Transverse colon (tissue), 4 donors: Measurements from ENCODE around the gene SMARCD3. TPM values are rescaled to one million over a fixed set of nuclear protein-coding genes. Genes with fewer than 3 reads are reported as not detected.

ENCODE experiments used
- DNase-seq: peaks from one replicate; pipeline ENCODE4 v3.0.0-alpha.2; 2019
- H3K27ac ChIP-seq, 4 donors: fragments of 200-600 bp; sonication (generic); 2 replicates each; pipeline ENCODE4 v1.5.1; 2016 to 2018; ENCODE audit warnings: inconsistent platforms in 4 of 4
- H3K27me3 ChIP-seq: fragments of 200-600 bp; sonication (generic); 2 replicates; pipeline ENCODE4 v1.5.1; 2017; ENCODE audit warnings: inconsistent platforms
- H3K36me3 ChIP-seq, 4 donors: fragments of 200-600 bp; sonication (generic); 2 replicates each; pipeline ENCODE4 v1.5.1; 2017 to 2019; ENCODE audit warnings: inconsistent platforms in 4 of 4
- H3K4me1 ChIP-seq, 4 donors: fragments of 200-600 bp; sonication (generic); 2 replicates each; pipeline ENCODE4 v1.5.1; 2017 to 2020; ENCODE audit warnings: inconsistent platforms in 4 of 4
- H3K4me3 ChIP-seq, 4 donors: fragments of 200-600 bp; sonication (generic); 1 replicate in 1 of 4; 2 replicates in 3 of 4; pipeline versions ENCODE4 v1.5.1 to v1.6.1; 2017 to 2019; ENCODE audit warnings: inconsistent platforms in 4 of 4
- H3K9me3 ChIP-seq, 2 donors: fragments of 200-600 bp; sonication (generic); 2 replicates each; pipeline ENCODE4 v1.5.1; 2017 to 2019; ENCODE audit warnings: inconsistent platforms in 2 of 2
- EP300 ChIP-seq: sonication (generic); formaldehyde crosslinking; IDR thresholded peaks from one replicate; pipeline ENCODE4 v1.6.1; 2017; ENCODE audit warnings: antibody characterized with exemption, low read depth
- POLR2A ChIP-seq: fragments of 450-650 bp; IDR thresholded peaks from one replicate; pipeline ENCODE4 v1.6.1; 2016; ENCODE audit warnings: antibody characterized with exemption, mild to moderate bottlenecking, moderate library complexity
- POLR2AphosphoS5 ChIP-seq, 3 donors: sonication (generic); formaldehyde crosslinking; IDR thresholded peaks; one replicate each; pipeline ENCODE4 v1.6.1; 2016; ENCODE audit warnings: antibody characterized with exemption in 3 of 3
- WGBS, 2 donors: methylation state at CpG; one replicate each; pipeline ENCODE4 v1.1.5; 2018; ENCODE audit warnings: low coverage in 1 of 2; 5-methylcytosine and 5-hydroxymethylcytosine counted together
- in situ Hi-C, 4 donors: fragments of 200-750 bp; cut with MboI; loops; one replicate each; pipeline versions ENCODE4 v1.15.0 to v1.15.1; 2017; ENCODE audit warnings: low sequenced_read_pairs in 3 of 4, low pct_ligation_motif_present in 1 of 4, low pct_unique_long_range_greater_than_20kb in 1 of 4
- intact Hi-C: fragments of 100-400 bp; cut with DNase I; formaldehyde crosslinking; loops from one replicate; pipeline ENCODE4 v1.15.1; 2023; ENCODE audit warnings: low total_unique reads
- total RNA-seq, 4 donors: library from RNA; depleted of rRNA; stranded (reverse); fragments of >200 nt; gene quantifications; one replicate each; pipeline ENCODE4 v1.1.0, GENCODE V29; 2016
- TF ChIP-seq, protein P1 (sequence below), 5 experiments: fragments of 200-600 bp in 3 of 5; fragments of 450-650 bp in 2 of 5; sonication (generic) in 3 of 5; IDR thresholded peaks; 1 replicate in 2 of 5; 2 replicates in 3 of 5; pipeline ENCODE4 v1.5.1; 2016 to 2017; ENCODE audit warnings: antibody characterized with exemption in 5 of 5, inconsistent platforms in 3 of 5, mild to moderate bottlenecking in 2 of 5, moderate library complexity in 1 of 5

Gene SMARCD3
- total RNA-seq, 4 donors from 2014 or later = 6.6 to 19.1 (median 9.9) TPM

DNA sequence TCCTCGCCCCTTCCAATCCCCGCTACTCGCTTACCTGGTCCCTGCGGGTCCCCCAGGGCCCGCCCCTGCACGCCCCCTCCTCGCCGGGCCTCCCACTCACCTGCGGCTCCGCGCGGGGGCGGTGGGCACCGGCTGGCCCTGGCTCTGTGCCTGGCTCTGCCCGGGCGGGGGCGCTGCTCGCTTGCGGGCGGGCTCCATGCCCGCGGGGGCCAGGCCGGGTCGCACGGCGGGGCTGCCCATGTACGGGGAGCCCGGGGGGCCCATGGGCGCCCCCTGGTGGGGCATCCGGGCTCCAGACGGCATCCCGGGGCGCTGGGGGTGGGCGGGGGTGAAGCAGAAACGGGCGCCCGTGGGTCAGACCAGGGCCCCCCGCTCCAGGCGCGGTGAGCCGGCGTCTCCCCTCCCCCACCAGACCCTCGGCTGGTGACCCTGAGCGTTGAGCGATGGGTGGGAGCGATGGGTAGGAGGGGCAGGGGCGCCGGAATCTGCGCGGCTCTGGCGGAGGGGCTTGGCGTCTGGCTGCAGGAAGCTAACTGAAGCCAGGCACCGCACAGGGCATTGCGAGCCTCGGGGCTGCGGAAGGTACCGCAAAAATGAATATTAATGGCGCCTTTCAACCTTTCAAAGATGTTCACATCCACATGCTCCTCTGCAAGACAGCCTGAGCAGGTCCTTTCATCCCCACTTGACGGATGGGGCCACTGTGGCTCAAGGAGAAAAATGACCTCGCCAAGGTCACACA lies 3.0 kb downstream of the SMARCD3 start:
- Histone ChIP-seq H3K27ac (peak overlapping the region in 3 of 4 donors; percentile 30 to 96 (median 91)), H3K4me1 (peaks cover 21 to 64% (median 53%) of the 10 kb centered on the region in 4 donors), H3K4me3 (peak overlapping the region; percentile 15 to 40 (median 24)), H3K36me3 (no peaks in the 10 kb centered on the region), H3K9me3 (no peaks in the 10 kb centered on the region), H3K27me3 (peaks cover 61% of the 10 kb centered on the region)
- TF ChIP-seq POLR2AphosphoS5 (IDR thresholded peaks at IDR 0.05) = no peak
- no peak for TF ChIP-seq POLR2A
- TF ChIP-seq EP300 = no peak
- TF ChIP-seq, protein P1, sequence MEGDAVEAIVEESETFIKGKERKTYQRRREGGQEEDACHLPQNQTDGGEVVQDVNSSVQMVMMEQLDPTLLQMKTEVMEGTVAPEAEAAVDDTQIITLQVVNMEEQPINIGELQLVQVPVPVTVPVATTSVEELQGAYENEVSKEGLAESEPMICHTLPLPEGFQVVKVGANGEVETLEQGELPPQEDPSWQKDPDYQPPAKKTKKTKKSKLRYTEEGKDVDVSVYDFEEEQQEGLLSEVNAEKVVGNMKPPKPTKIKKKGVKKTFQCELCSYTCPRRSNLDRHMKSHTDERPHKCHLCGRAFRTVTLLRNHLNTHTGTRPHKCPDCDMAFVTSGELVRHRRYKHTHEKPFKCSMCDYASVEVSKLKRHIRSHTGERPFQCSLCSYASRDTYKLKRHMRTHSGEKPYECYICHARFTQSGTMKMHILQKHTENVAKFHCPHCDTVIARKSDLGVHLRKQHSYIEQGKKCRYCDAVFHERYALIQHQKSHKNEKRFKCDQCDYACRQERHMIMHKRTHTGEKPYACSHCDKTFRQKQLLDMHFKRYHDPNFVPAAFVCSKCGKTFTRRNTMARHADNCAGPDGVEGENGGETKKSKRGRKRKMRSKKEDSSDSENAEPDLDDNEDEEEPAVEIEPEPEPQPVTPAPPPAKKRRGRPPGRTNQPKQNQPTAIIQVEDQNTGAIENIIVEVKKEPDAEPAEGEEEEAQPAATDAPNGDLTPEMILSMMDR (IDR thresholded peaks at IDR 0.05) = peak in 4 of 5 experiments; percentile 23 to 81 (median 67)
- intact Hi-C loops = loop anchor here (5.0 kb wide), 1 partner anchor 57 kb away; no protein-coding TSS in a partner anchor
- DNase-seq = peak; percentile 47
- in situ Hi-C loops = no loop called here
- 5% methylated on average over 34 of the region's 60 CpGs; no CpG with 5 or more reads in 1 of the 2 donors for WGBS, 2 donors

DNA sequence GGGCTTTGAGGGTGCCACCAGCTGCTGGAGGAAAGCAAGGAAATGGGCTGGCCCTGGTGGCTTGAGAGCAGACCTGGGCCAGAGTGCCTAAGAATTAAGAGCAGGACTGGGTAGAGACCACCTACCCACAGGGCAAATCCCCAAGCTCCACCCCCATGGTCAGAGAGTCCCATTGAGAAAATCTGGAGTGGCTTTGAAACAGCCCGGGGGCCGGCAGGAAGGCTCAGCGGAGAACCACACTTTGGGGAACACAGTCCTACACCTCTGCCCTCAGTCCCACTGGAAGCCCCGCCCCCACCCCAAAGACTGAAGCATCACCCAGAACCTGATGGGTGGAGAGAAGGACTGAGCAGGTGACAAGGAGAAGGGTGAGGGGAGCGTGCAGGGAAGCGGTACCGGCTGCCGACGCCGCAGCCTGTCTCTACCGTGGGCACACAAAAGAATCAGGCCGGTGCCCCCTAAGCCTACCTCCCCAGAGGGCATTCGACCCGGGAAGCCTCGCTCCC lies 3.6 kb downstream of the SMARCD3 start:
- no peaks in the 10 kb centered on the region for H3K9me3 ChIP-seq
- H3K27ac ChIP-seq = peak overlapping the region in 3 of 4 donors; percentile 30 to 96 (median 91)
- H3K27me3 ChIP-seq = peaks cover 55% of the 10 kb centered on the region
- no peaks in the 10 kb centered on the region for H3K36me3 ChIP-seq
- DNase-seq = no peak
- in situ Hi-C loops = no loop called here
- H3K4me3 ChIP-seq = peak overlapping the region; percentile 15 to 40 (median 24)
- WGBS, 2 donors = 7% methylated on average over 15 of the region's 15 CpGs; no CpG with 5 or more reads in 1 of the 2 donors
- TF ChIP-seq POLR2A (no peak), EP300 (no peak)
- peaks cover 21 to 58% (median 49%) of the 10 kb centered on the region in 4 donors for H3K4me1 ChIP-seq
- intact Hi-C loops = loop anchor here (5.0 kb wide), 1 partner anchor 57 kb away; no protein-coding TSS in a partner anchor

DNA sequence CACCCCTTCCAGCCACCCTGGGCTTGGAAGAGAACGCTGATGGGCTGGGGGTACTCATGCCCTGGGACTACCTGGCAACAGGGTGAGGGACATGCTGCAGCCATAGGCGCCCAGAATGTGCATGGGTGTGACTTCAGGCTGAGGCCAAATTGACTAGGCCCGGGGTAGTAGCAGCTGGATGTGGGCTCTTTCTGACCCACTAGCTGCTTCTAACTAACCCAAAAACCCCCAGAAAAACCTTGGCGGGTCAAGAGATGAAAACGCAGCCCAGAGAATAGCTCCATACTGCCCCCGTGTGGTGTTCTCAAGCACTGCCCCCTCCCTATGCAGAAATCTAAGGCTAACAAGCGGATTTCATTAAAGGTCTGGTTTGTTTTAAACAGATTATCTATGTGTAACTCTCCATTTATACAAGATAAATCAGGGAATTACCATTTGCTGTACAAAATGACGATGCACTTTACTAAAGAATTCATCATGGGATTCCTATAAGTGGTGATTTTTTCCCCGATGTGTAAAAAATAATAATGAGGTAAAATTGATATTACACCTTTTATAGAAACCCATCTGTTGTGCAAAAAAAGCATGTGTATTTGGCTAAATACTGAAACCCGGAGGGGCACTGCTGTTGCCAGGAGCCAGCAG lies 4.2 kb downstream of the SMARCD3 start:
- Histone ChIP-seq H3K36me3 (no peaks in the 10 kb centered on the region), H3K4me3 (no peak overlapping the region), H3K27ac (no peak overlapping the region), H3K4me1 (peaks cover 17 to 52% (median 43%) of the 10 kb centered on the region in 4 donors), H3K27me3 (peaks cover 49% of the 10 kb centered on the region), H3K9me3 (no peaks in the 10 kb centered on the region)
- in situ Hi-C loops (no loop called here), intact Hi-C loops (no loop called here)
- peak; percentile 51 for DNase-seq
- TF ChIP-seq, protein P1 (IDR thresholded peaks at IDR 0.05) = peak; percentile 74 to 94 (median 85)
- no peak for TF ChIP-seq POLR2AphosphoS5 (IDR thresholded peaks at IDR 0.05)
- 15 to 29% methylated on average over 2 to 10 of the region's 10 CpGs for WGBS, 2 donors

DNA sequence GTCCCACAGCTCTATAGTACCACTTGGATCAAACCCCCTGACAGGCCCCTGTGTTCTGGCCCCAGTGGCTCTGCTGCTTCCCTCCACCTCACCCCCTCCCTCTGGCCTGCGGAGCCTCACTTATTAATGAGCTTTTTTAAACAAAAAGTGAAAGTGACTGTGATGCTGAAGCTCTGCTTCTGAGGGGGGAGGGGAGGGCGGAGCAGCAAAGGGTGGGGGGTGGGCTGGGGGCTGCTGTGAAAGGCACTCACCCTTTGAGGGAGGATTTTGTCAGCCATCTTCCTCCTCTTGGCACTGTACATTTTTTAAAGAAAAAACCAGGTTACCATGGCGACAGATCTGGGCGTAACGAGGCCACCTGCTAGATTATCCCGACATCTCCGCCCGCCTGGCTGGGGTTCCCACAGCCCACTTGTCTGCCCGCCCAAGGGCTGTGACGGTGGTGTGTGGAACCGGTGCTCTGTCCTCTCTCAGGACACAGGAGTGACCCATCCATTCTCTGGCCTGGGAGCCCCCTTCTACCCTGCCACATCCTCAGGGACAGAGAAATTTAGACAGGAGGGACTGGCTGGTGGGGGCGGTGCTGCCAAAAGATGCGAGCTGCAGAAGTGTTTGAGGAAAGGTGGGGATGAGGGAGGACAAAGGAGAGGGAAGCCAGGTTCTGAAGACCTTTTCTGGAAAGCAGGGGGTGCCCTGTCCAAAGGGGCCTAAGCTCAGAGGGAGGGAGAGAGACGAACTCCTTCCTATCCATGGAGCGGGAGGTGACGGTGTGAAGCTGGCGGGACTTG lies 4.9 kb downstream of the SMARCD3 start:
- Histone ChIP-seq H3K4me1 (peaks cover 16 to 47% (median 38%) of the 10 kb centered on the region in 4 donors), H3K27me3 (peaks cover 49% of the 10 kb centered on the region), H3K27ac (no peak overlapping the region), H3K4me3 (peak overlapping the region in 1 of 4 donors; percentile 14), H3K36me3 (peaks cover 0 to 7% (median 3%) of the 10 kb centered on the region in 4 donors), H3K9me3 (no peaks in the 10 kb centered on the region)
- TF ChIP-seq POLR2A (no peak), EP300 (no peak), POLR2AphosphoS5 (IDR thresholded peaks at IDR 0.05) (no peak)
- TF ChIP-seq, protein P1 (IDR thresholded peaks at IDR 0.05) = no peak
- in situ Hi-C loops = no loop called here
- no peak for DNase-seq
- 26 to 36% methylated on average over 3 to 17 of the region's 17 CpGs for WGBS, 2 donors
- intact Hi-C loops = loop anchor here (1.0 kb wide), 1 partner anchor 39 kb away; no protein-coding TSS in a partner anchor
